AG09309 (cell line): ENCODE measurements around the gene SLC16A1.

Experiments
- DNase-seq: peaks from one replicate; pipeline ENCODE4 v3.0.0-alpha.2; 2010; ENCODE audit warnings: low read depth
- H3K4me3 ChIP-seq: 2 replicates; pipeline ENCODE4 v1.5.1; 2011; ENCODE audit warnings: mild to moderate bottlenecking, low read depth, low read length, moderate library complexity; ENCODE audit not compliant: control insufficient read depth
- CTCF ChIP-seq: IDR thresholded peaks from 2 replicates; pipeline ENCODE4 v1.5.1; 2011; ENCODE audit warnings: mild to moderate bottlenecking, low read depth, low read length, inconsistent platforms; ENCODE audit not compliant: insufficient read depth, control insufficient read depth; ENCODE audit errors: missing control alignments

The SLC16A1 gene

DNA sequence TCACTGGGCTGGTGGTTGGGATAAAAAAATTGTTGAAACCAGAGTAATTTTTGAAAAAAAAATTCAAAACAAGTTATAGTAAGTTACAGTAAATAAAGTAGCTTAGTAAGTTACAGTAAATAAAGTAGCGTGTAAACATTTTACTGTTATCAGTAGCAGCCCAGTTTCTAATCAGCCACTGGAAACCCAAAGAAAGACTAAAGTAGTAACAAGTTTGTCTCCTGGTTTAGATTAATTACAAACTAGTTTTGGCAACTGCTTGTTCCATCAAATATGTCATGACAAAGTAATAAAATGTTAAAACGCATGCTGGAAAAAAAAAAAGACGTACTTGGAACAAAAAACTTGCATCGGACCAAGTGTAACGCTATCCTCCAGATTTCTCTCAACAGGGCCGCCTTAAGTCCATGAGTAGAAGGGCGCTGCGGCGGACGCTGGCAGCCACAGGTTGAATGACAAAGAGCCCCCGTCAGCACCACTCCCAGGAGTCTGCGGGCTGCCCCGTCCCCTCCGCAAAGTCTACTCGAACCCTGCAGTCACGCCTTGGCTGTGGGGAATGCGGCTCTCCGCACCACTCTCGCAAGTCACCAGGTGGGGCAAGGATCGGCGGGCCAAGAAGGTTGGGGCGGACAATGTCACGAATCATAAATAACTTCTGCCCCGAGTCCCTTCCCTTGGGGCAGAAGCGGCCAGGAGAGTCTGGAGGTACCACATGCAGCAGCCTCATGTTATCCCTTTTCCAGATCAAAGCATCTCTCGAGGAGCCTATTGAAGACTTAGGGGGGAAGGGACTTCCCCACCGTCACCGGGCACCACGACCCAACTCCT lies 837 bp downstream of the SLC16A1 start:
- peak overlapping the region; percentile 93 for H3K4me3 ChIP-seq
- TF ChIP-seq CTCF, result no peak
- no peak for DNase-seq

- H3K4me3 ChIP-seq, result peak overlapping the region; percentile 93
- no peak for TF ChIP-seq CTCF
- no peak for DNase-seq
Observed at GRCh38 chr1:112954017-112954650, 1.9 kb downstream of the SLC16A1 start.

- no peak for TF ChIP-seq CTCF
- no peak for DNase-seq
- H3K4me3 ChIP-seq, result no peak overlapping the region
Observed at GRCh38 chr1:112950426-112950825, 5.6 kb downstream of the SLC16A1 start.

DNA sequence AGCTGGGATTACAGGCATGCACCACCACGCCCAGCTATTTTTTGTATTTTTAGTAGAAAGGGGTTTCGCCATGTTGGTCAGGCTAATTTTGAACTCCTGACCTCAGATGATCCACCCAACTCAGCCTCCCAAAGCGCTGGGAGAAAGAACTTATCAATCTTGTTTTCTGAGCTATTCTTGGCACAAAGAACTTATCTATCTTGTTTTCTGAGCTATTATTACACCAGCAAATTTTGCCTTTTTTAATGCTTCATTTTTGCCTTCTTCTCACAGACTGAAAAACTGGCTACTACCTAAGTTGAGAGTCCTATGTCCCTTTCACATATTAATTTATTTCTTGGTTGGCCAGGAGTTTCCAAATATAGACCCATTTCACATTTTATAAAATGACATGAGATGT lies 9.3 kb downstream of the SLC16A1 start:
- H3K4me3 ChIP-seq, result no peak overlapping the region
- DNase-seq, result no peak
- TF ChIP-seq CTCF, result no peak

DNA sequence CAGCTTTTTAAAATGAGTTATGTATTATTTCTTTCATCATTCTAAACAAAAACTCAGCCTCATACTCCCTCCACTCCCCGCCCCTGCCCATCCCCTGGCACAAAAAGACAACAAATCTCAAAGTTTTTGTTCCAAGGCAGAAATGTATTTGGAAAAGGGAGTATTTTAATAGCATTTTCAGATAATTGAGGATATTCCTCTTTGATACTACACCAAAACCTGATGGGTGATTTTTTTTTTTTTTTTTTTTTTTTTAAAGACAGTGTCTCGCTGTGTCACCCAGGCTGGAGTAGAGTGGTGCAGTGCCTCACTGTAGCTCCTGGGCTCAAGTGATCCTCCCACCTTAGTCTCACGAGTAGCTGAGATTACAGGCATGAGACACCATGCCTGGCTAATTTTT lies 16.2 kb downstream of the SLC16A1 start:
- no peak for DNase-seq
- TF ChIP-seq CTCF, result no peak
- H3K4me3 ChIP-seq, result no peak overlapping the region

DNA sequence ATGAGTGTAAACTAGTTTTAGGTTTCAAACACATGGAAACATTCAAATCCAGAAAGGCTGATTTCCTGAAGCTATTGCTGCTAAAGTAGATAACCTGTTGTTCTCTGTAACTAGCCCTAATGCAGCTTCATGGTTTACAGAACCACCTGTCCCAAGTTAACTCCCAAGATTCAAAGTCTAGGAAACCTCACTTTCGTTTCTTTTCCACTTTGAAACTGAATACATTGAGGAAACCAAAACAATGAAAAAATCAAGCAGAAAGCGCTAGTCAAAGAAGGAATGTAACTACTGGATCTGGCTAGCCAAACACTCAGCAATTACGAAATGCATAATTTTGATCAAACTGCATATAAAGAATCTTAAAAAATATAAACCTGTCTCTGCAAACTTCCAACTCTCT lies 17.8 kb downstream of the SLC16A1 start:
- DNase-seq, result no peak
- no peak overlapping the region for H3K4me3 ChIP-seq
- TF ChIP-seq CTCF, result no peak
